HFFc6 (cell line): Measurements from ENCODE around the gene SPTA1. TPM values are rescaled to one million over a fixed set of nuclear protein-coding genes. Genes with fewer than 3 reads are reported as not detected.
"Not testable (repeated sequence)": the region's sequence is repeated elsewhere in the genome, so short reads cannot be mapped to it uniquely, and the experiment has no call there.

Experiments used
- DNase-seq: peaks from one replicate; pipeline ENCODE4 v3.0.0-alpha.2; 2018
- H3K27ac Mint-ChIP-seq: 2 replicates; pipeline ENCODE4 v1.8.0; 2020; ENCODE audit warnings: mild to moderate bottlenecking, mixed read lengths
- H3K27me3 Mint-ChIP-seq: 2 replicates; pipeline ENCODE4 v1.8.0; 2021; ENCODE audit warnings: mild to moderate bottlenecking, moderate library complexity, mixed read lengths; ENCODE audit not compliant: insufficient read depth
- H3K36me3 Mint-ChIP-seq: 2 replicates; pipeline ENCODE4 v1.8.0; 2021; ENCODE audit warnings: low read depth, mixed read lengths
- H3K4me1 Mint-ChIP-seq: 2 replicates; pipeline ENCODE4 v1.8.0; 2020; ENCODE audit warnings: low read depth, mixed read lengths
- H3K4me3 Mint-ChIP-seq: 2 replicates; pipeline ENCODE4 v1.8.0; 2020; ENCODE audit warnings: mild to moderate bottlenecking, moderate library complexity, mixed read lengths
- H3K9me3 Mint-ChIP-seq: 2 replicates; pipeline ENCODE4 v1.8.0; 2020; ENCODE audit warnings: mild to moderate bottlenecking, mixed read lengths
- total RNA-seq, 6 experiments: library from RNA; stranded (reverse); fragmentation: NEBNext Ultra II Directional; extraction: Animal tissue kit (Norgen Biotek cat#: 25700); gene quantifications; 2 replicates in 1 of 6; 3 replicates in 5 of 6; pipeline ENCODE4 v1.2.3, GENCODE V29; 2021
- TF ChIP-seq, protein P1 (sequence below): fragments of 200-600 bp; sonication (generic); IDR thresholded peaks from 2 replicates; pipeline ENCODE4 v1.5.0; 2021; ENCODE audit warnings: antibody characterized with exemption, mild to moderate bottlenecking

The SPTA1 gene
- total RNA-seq, 6 experiments from 2014 or later, result not detected

DNA sequence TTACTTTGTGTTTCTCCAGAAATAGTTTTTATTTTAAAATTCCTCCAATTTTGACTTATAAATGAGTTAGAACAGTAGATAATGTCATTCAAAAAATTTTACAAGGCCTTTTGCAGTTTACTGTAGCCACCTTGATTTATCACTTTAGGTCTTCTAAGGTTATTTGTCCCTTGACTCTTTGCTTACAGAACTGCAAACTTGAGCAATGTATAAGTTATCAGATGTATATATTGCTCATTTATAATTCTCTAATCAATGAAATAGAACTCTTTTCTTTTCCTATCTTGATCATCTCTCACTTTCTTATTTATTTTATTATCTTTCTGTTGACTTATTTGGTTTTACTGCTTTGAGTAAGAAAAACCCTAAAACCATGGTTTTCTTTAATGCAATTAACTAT is 5.8 kb upstream of the SPTA1 start:
- H3K36me3 Mint-ChIP-seq, result no peaks in the 10 kb centered on the region
- H3K4me3 Mint-ChIP-seq, result no peak overlapping the region
- H3K27ac Mint-ChIP-seq, result no peak overlapping the region
- no peaks in the 10 kb centered on the region for H3K4me1 Mint-ChIP-seq
- DNase-seq, result no peak
- H3K9me3 Mint-ChIP-seq, result peaks cover 23% of the 10 kb centered on the region
- TF ChIP-seq, protein P1, sequence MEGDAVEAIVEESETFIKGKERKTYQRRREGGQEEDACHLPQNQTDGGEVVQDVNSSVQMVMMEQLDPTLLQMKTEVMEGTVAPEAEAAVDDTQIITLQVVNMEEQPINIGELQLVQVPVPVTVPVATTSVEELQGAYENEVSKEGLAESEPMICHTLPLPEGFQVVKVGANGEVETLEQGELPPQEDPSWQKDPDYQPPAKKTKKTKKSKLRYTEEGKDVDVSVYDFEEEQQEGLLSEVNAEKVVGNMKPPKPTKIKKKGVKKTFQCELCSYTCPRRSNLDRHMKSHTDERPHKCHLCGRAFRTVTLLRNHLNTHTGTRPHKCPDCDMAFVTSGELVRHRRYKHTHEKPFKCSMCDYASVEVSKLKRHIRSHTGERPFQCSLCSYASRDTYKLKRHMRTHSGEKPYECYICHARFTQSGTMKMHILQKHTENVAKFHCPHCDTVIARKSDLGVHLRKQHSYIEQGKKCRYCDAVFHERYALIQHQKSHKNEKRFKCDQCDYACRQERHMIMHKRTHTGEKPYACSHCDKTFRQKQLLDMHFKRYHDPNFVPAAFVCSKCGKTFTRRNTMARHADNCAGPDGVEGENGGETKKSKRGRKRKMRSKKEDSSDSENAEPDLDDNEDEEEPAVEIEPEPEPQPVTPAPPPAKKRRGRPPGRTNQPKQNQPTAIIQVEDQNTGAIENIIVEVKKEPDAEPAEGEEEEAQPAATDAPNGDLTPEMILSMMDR, result no peak
- no peaks in the 10 kb centered on the region for H3K27me3 Mint-ChIP-seq

DNA sequence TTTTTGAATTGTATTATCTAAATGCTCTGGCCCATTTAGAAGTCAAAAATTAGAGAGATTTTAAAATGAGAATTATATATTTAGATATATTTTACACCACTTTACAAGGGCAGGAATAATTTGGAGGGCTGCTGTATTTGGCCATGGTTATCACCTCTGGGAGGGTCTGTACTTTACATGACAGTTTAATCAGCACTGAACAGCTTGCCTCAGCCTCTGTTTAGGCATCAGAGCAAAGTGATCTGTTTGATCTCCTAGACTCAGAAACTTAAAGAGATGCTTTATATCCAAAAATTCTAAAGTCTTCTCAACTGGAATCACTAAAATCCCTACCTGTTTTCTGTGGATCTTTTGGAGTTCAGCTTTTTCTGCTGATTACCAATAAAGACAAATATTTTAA is 5.4 kb upstream of the SPTA1 start:
- no peak for DNase-seq
- peaks cover 23% of the 10 kb centered on the region for H3K9me3 Mint-ChIP-seq
- TF ChIP-seq, protein P1, result no peak
- H3K36me3 Mint-ChIP-seq, result no peaks in the 10 kb centered on the region
- H3K4me1 Mint-ChIP-seq, result no peaks in the 10 kb centered on the region
- no peaks in the 10 kb centered on the region for H3K27me3 Mint-ChIP-seq
- H3K27ac Mint-ChIP-seq, result no peak overlapping the region
- no peak overlapping the region for H3K4me3 Mint-ChIP-seq

DNA sequence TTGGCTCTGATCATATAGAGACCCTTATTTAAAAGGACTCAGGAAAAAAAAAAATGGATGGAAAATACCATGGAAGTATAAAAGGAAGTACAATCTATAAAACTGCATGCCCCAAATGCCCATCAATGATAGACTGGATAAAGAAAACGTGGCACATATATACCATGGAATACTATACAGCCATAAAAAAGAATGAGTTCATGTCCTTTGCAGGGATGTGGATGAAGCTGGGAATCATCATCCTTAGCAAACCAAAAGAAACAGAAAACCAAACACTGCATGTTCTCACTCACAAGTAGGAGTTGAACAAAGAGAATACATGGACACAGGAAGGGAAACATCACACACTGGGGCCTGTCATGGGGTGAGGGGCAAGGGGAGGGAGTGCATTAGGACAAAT is 4.6 kb upstream of the SPTA1 start:
- H3K4me1 Mint-ChIP-seq, result not testable (repeated sequence)
- peaks cover 23% of the 10 kb centered on the region for H3K9me3 Mint-ChIP-seq

DNA sequence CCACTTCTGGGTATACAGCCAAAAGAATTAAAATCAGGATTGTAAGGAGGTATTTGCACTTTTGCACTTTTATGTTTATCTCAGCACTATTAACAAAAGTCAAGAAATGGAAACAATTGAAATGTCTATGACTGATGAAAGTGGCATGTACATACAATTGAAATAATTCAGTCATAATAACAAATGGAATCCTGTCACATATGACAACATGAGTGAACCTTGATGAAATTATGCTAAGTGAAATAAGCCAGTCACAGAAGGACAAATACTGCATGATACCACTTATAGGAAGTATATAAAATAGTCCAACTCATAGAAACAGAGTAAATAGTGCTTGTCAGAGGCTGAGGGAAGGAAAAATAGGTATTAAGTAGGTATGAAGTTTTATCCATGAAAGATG is 3.4 kb upstream of the SPTA1 start:
- Mint-ChIP-seq H3K9me3 (peaks cover 13% of the 10 kb centered on the region), H3K4me3 (no peak overlapping the region), H3K27me3 (no peaks in the 10 kb centered on the region), H3K27ac (no peak overlapping the region), H3K4me1 (no peaks in the 10 kb centered on the region), H3K36me3 (no peaks in the 10 kb centered on the region)
- TF ChIP-seq, protein P1, result no peak
- DNase-seq, result no peak

More for the DNA sequence above, 4.6 kb upstream of the SPTA1 start:
- H3K4me3 Mint-ChIP-seq, H3K27ac Mint-ChIP-seq, DNase-seq, H3K27me3 Mint-ChIP-seq, H3K36me3 Mint-ChIP-seq: not testable (repeated sequence)

DNA sequence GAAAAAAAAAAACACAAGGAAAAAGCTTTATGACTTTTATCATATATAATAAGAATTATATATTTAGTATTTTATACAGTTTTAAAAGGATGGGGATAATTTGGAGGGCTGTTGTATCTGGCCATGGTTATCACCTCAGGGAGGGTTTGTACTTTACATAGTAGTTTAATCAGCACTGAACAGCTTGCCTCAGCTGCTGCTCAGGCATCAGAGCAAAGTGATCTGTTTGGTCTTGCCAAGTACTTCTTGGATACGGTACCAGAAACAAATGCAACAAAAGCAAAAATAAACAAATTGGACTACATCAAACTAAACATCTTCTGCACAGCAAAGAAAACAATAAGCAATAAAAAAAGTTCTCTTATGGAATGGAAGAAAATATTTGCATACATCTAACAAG is 2.6 kb upstream of the SPTA1 start:
- H3K36me3 Mint-ChIP-seq, result no peaks in the 10 kb centered on the region
- no peaks in the 10 kb centered on the region for H3K27me3 Mint-ChIP-seq
- H3K4me1 Mint-ChIP-seq, result no peaks in the 10 kb centered on the region
- no peak for DNase-seq
- H3K4me3 Mint-ChIP-seq, result no peak overlapping the region
- peaks cover 14% of the 10 kb centered on the region for H3K9me3 Mint-ChIP-seq
- H3K27ac Mint-ChIP-seq, result no peak overlapping the region
- TF ChIP-seq, protein P1, result no peak

DNA sequence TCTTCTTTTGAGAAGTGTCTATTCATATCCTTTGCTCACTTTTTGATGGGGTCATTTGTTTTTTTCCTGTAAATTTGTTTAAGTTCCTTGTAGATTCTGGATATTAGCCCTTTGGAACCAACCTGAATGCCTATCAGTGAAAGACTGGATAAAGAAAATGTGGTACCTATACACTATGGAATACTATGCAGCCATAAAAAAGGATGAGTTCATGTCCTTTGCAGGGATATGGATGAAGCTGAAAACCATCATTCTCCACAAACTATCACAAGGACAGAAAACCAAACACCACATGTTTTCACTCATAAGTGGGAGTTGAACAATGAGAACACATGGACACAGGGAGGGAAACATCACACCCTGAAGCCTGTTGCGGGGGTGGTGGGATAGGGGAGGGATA is 1.8 kb upstream of the SPTA1 start:
- not testable (repeated sequence) for H3K27ac Mint-ChIP-seq, H3K4me3 Mint-ChIP-seq, H3K27me3 Mint-ChIP-seq, H3K36me3 Mint-ChIP-seq, DNase-seq, H3K4me1 Mint-ChIP-seq
- peaks cover 14% of the 10 kb centered on the region for H3K9me3 Mint-ChIP-seq

DNA sequence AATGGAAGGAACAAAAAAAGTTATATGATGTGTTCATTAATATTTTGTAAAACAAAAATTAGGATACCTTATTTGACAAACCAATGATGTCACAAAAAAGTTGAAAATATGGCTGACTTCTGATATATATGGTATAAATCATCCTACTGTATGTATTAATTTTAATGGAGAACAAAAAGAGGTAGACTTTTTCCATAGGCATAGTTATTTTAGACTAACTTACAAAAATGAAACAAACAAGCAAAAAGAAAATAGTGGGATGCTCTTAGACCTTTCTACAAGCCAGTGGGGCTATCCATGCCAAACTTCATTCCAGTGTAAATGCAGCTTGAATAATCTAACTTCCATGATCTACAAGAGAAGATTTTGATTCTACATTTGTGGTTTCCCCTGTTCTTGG is 522 bp upstream of the SPTA1 start:
- H3K4me3 Mint-ChIP-seq, result no peak overlapping the region
- no peak overlapping the region for H3K27ac Mint-ChIP-seq
- H3K9me3 Mint-ChIP-seq, result peaks cover 21% of the 10 kb centered on the region
- no peaks in the 10 kb centered on the region for H3K27me3 Mint-ChIP-seq
- no peak for DNase-seq
- H3K36me3 Mint-ChIP-seq, result no peaks in the 10 kb centered on the region
- TF ChIP-seq, protein P1, result no peak
- no peaks in the 10 kb centered on the region for H3K4me1 Mint-ChIP-seq
